GM08714 (cell line): ENCODE data around the gene SPAAR.
"Not testable (repeated sequence)": the region's sequence is repeated elsewhere in the genome, so short reads cannot be mapped to it uniquely, and the experiment has no call there.

Experiments
- H3K4me3 ChIP-seq: fragments of 200-500 bp; sonication (Bioruptor generic); 2 replicates; pipeline ENCODE4 v1.5.1; 2014; ENCODE audit warnings: mild to moderate bottlenecking, low read length, inconsistent platforms
- ZNF274 ChIP-seq: IDR thresholded peaks from 2 replicates; pipeline ENCODE4 v1.6.1; 2012; ENCODE audit warnings: mild to moderate bottlenecking, low read depth, low read length

The SPAAR gene

GRCh38 chr9:35909687-35910612 is 660 bp downstream of the SPAAR start:
- no peak for TF ChIP-seq ZNF274
- no peak overlapping the region for H3K4me3 ChIP-seq

GRCh38 chr9:35910613-35911359 is 1.5 kb downstream of the SPAAR start:
- H3K4me3 ChIP-seq: no peak overlapping the region
- no peak for TF ChIP-seq ZNF274

GRCh38 chr9:35911690-35912089 is 2.4 kb downstream of the SPAAR start:
- H3K4me3 ChIP-seq: no peak overlapping the region
- TF ChIP-seq ZNF274: no peak

- no peak overlapping the region for H3K4me3 ChIP-seq
- no peak for TF ChIP-seq ZNF274
Measured at GRCh38 chr9:35912791-35913400, 3.6 kb downstream of the SPAAR start.

- not testable (repeated sequence) for H3K4me3 ChIP-seq
Measured at GRCh38 chr9:35913429-35913828, 4.1 kb downstream of the SPAAR start.

GRCh38 chr9:35914301-35914807 is 5.1 kb downstream of the SPAAR start:
- no peak overlapping the region for H3K4me3 ChIP-seq
- no peak for TF ChIP-seq ZNF274

- TF ChIP-seq ZNF274: no peak
- no peak overlapping the region for H3K4me3 ChIP-seq
Measured at GRCh38 chr9:35915681-35916294, 6.5 kb downstream of the SPAAR start.

- no peak overlapping the region for H3K4me3 ChIP-seq
- TF ChIP-seq ZNF274: no peak
Measured at GRCh38 chr9:35917261-35917660, 8.0 kb downstream of the SPAAR start.

GRCh38 chr9:35918780-35919179 is 9.5 kb downstream of the SPAAR start:
- TF ChIP-seq ZNF274: no peak
- no peak overlapping the region for H3K4me3 ChIP-seq

- no peak for TF ChIP-seq ZNF274
- H3K4me3 ChIP-seq: no peak overlapping the region
Measured at GRCh38 chr9:35919212-35920008, 10.1 kb downstream of the SPAAR start.

GRCh38 chr9:35920051-35920620 is 10.8 kb downstream of the SPAAR start:
- TF ChIP-seq ZNF274: no peak
- no peak overlapping the region for H3K4me3 ChIP-seq

- no peak for TF ChIP-seq ZNF274
Measured at GRCh38 chr9:35923598-35923926, 14.3 kb downstream of the SPAAR start.

More at GRCh38 chr9:35923598-35923926, 14.3 kb downstream of the SPAAR start:
- H3K4me3 ChIP-seq: no peak overlapping the region
